Lower leg skin (tissue), 4 donors: ENCODE results near the gene R3HDM2. TPM values are rescaled to one million over a fixed set of nuclear protein-coding genes. Genes with fewer than 3 reads are reported as not detected.
"Not testable (repeated sequence)": the region's sequence is repeated elsewhere in the genome, so short reads cannot be mapped to it uniquely, and the experiment has no call there.

Source experiments
- DNase-seq, 2 donors: peaks; one replicate each; pipeline ENCODE4 v3.0.0-alpha.2; 2019; ENCODE audit warnings: low spot score in 2 of 2
- H3K4me3 ChIP-seq: fragments of 200-600 bp; sonication (generic); 2 replicates; pipeline ENCODE4 v1.5.1; 2017; ENCODE audit warnings: mild to moderate bottlenecking, low read depth; ENCODE audit not compliant: poor library complexity, severe bottlenecking
- CTCF ChIP-seq, 3 donors: fragments of 450-650 bp; IDR thresholded peaks; one replicate each; pipeline ENCODE4 v1.5.1; 2016; ENCODE audit warnings: antibody characterized with exemption in 3 of 3, mild to moderate bottlenecking in 3 of 3, moderate library complexity in 2 of 3
- POLR2A ChIP-seq, 2 donors: fragments of 450-650 bp; IDR thresholded peaks; one replicate each; pipeline ENCODE4 v1.6.1; 2016 to 2017; ENCODE audit warnings: antibody characterized with exemption in 2 of 2, mild to moderate bottlenecking in 1 of 2, moderate library complexity in 1 of 2
- WGBS, 2 donors: methylation state at CpG; one replicate each; pipeline ENCODE4 v1.1.5; 2018; 5-methylcytosine and 5-hydroxymethylcytosine counted together
- intact Hi-C: fragments of 100-400 bp; cut with DNase I; formaldehyde crosslinking; loops from one replicate; pipeline ENCODE4 v1.15.0; 2023; ENCODE audit warnings: low total_unique reads
- total RNA-seq, 4 donors: library from RNA; depleted of rRNA; stranded (reverse); fragments of >200 nt; gene quantifications; one replicate each; pipeline ENCODE4 v1.1.0, GENCODE V29; 2016

Gene R3HDM2
- total RNA-seq, 4 donors from 2014 or later, result 37.2 to 64.6 (median 54.3) TPM

GRCh38 chr12:57448669-57449068 is 17.8 kb upstream of the R3HDM2 start:
- intact Hi-C loops, result no loop called here
- no peak for TF ChIP-seq POLR2A (IDR thresholded peaks at IDR 0.05)
- no peak for TF ChIP-seq CTCF (IDR thresholded peaks at IDR 0.05)
- DNase-seq, result no peak
- WGBS, 2 donors, result 86 to 91% methylated on average over 2 of the region's 2 CpGs
- no peak overlapping the region for H3K4me3 ChIP-seq

GRCh38 chr12:57446292-57446960 is 15.6 kb upstream of the R3HDM2 start:
- intact Hi-C loops, result no loop called here
- no peak for DNase-seq
- TF ChIP-seq POLR2A (IDR thresholded peaks at IDR 0.05) (no peak), CTCF (IDR thresholded peaks at IDR 0.05) (no peak)
- WGBS, 2 donors, result 94 to 95% methylated on average over 6 of the region's 6 CpGs
- H3K4me3 ChIP-seq, result no peak overlapping the region

GRCh38 chr12:57444744-57445143 is 13.9 kb upstream of the R3HDM2 start:
- 60 to 65% methylated on average over 5 of the region's 5 CpGs for WGBS, 2 donors
- no peak for DNase-seq
- TF ChIP-seq POLR2A (IDR thresholded peaks at IDR 0.05), result no peak
- TF ChIP-seq CTCF (IDR thresholded peaks at IDR 0.05), result no peak
- intact Hi-C loops, result no loop called here
- no peak overlapping the region for H3K4me3 ChIP-seq

- DNase-seq, H3K4me3 ChIP-seq, intact Hi-C loops: not testable (repeated sequence)
- 80 to 81% methylated on average over 6 of the region's 6 CpGs for WGBS, 2 donors
These were observed 13.5 kb upstream of the R3HDM2 start for GRCh38 chr12:57444337-57444736.

- intact Hi-C loops, result no loop called here
- no peak for DNase-seq
- H3K4me3 ChIP-seq, result no peak overlapping the region
- 43 to 91% methylated on average over 1 of the region's 1 CpG for WGBS, 2 donors
- TF ChIP-seq POLR2A (IDR thresholded peaks at IDR 0.05) (no peak), CTCF (IDR thresholded peaks at IDR 0.05) (no peak)
These were observed 11.1 kb upstream of the R3HDM2 start for GRCh38 chr12:57441846-57442427.

- WGBS, 2 donors, result 88 to 89% methylated on average over 2 of the region's 2 CpGs
- DNase-seq, H3K4me3 ChIP-seq, intact Hi-C loops: not testable (repeated sequence)
These were observed 10.6 kb upstream of the R3HDM2 start for GRCh38 chr12:57441393-57441792.

- no peak for DNase-seq
- intact Hi-C loops, result no loop called here
- H3K4me3 ChIP-seq, result no peak overlapping the region
- no peak for TF ChIP-seq POLR2A (IDR thresholded peaks at IDR 0.05)
- no peak for TF ChIP-seq CTCF (IDR thresholded peaks at IDR 0.05)
- WGBS, 2 donors, result 73 to 75% methylated on average over 4 of the region's 4 CpGs
These were observed 9.0 kb upstream of the R3HDM2 start for GRCh38 chr12:57439762-57440266.
